Stimulated activated CD4-positive, alpha-beta T cell treated with anti-CD3 and anti-CD28 coated beads, Interleukin-1b, Interleukin-23, amount 100 ng/mL, for 48 hours (primary cell): ENCODE results near the gene PTGDS.

Source experiments
- DNase-seq: peaks from one replicate; pipeline ENCODE4 v3.0.0-alpha.2; 2020

Gene PTGDS

DNA sequence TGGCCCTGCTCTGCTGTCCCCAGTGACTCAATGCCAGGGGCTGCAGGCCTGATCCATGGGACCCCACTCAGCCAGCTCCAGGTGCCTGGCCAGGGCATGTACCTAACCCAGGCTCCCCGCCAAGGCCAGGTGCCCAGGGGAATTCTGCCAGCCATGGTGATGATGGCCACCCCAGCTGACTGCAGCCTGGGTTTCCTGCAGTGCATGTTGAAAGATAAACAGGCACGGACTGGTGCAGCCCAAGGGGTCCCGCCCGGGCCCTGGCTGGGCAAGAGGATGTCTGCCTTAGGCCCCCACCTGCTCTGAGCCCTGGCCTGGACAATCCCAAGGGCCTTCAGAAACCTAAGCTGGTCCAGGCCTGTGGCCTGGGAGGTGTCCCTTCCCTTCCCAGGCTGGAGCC is 49.5 kb downstream of the PTGDS start:
- DNase-seq, result no peak

DNA sequence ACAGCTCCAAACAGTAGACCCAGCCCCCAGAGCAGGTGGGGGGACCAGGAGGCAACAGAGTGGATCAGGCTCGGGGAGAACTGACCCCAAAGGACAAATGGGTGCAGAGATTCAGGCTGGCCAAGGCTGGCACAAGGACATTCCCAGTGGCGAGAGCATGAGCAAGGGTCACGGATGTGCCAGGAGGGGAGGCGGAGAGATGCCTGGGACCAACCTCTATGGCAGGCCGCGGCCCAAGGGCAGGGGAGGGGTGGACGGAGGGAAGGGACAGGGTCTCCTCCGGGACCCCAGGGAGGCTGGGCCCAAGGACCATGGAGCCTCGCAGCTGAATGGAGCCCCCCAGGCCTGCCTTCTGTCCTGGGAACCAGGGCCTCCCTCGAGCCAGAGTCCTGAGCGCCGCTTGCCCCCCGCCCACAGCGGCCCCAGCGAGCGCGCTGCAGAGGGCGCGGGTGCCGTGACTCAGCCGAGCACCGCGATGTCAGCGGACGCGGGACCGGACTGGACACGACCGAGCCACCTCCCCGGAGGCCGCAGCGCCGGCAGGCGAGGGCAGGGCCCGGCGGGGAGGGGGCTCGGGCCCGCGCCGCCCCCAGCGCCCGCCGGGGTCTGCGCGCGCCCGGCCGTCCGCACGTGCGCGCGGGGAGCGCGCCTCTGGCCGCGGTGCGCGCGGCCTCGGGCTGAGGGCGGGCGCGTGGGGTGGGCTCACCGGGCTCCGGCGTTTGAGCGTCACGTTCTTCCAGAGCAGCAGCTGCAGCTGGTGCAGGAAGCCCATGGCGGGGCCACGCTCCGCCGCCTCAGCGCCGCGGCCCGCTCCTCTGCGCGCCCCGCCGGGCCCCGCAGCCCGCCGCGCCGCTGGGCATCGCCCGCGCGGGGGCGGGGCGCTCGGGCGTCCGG is 50.3 kb downstream of the PTGDS start, which contains the start of gene ABCA2:
TSS of gene ABCA2 (minus strand) at position 869 of the 894 bp plus-strand sequence. CDS start at position 772, 97 bp downstream.
- no peak for DNase-seq

DNA sequence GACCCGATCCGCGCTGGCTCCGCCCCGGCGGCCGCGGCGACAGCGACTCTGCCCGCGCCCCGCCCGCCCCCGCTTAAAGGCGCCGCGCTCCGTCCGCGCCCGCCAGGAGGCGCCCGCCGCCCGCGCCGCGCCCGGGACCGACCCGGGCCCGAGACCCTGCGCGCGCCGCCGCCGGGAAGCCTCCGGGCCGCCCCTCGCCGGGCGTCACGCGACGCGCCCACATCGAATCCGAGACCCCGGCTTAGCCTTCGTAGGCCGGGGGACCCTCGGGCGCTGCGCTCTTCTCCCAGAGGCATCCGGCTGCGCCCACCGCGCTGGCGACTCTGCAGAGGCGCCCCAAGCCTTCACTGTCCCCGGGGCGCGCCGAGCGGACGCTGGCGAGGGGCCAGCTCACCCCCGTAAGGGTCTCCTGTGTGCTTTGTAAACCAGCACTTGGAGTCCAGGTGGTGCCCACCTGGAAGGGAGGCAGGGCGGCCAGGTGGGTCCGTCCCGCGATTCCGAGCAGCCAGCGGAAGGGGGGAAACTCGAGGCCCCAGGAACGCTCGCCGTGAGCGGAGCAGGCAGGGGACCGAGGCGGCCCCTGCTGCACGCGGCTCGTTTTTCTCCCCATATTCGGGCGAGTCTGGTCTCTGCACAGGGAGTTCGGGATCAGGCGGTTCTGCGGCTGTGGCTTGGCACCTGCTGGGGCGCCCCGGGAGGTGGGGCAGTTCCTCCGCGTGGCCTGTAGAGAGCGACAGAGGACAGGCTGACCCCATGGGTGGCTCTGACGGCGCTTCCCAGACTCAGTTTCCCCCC is 51.2 kb downstream of the PTGDS start:
- peak; percentile 60 for DNase-seq

DNA sequence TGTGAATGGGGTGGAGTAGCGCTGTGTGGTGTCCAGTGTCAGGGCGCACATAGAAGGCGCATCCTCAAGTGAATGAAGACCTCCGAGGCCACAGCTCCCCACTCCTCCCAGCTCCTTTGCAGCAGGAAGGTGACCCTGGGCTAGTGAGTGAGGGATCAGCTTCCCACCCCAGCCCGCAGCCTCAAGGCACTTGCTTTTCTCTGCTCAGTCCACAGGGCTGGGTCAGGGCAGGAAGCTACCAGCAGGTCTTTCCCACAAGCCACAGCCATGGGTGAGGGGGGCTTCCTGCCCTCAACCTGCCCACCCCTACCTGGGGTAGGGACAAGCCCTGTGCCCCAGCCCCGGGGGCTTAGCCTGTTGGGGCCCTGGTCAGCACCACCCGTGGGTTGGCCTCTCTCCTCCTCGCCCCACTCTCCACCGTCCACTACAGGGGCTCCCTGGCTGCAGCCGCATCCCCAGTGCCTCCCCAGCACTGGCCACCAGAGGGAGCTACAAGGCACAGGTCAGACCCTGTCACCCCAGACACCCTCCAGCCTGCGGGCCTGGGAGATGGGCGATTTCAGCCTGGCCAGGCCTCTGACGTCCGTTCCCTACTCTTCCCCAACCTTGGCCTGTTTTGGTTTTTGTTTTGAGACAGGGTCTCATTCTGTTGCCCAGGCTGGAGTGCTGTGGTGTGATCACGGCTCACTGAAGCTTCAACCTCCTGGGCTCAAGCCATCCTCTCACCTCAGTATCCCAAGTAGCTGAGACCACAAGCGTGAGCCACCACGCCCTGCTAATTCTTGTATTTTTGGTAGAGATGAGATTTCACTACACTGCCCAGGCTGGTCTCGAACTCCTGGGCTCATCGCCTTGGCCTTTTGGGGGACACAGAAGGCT is 52.0 kb downstream of the PTGDS start:
- DNase-seq, result peak; percentile 66

DNA sequence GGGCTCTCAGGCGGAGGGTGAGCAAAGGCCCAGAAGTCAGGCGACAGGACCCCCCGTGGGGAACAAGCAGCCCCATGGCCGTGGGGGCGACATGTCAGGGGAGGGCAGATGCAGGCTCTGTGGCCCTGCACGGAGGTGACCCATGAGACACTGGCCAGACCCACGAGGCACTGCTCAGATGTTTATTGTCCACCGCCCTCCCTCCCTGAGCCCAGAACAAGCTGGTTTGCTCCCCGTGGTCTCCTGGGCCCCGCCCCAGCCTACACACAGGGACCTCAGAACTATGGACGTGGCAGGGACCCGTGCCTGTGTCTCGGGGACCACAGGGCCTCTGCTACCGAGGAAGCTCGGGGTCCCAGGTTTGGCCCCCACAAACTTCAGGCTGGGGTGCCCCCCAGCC is 52.7 kb downstream of the PTGDS start:
- no peak for DNase-seq

DNA sequence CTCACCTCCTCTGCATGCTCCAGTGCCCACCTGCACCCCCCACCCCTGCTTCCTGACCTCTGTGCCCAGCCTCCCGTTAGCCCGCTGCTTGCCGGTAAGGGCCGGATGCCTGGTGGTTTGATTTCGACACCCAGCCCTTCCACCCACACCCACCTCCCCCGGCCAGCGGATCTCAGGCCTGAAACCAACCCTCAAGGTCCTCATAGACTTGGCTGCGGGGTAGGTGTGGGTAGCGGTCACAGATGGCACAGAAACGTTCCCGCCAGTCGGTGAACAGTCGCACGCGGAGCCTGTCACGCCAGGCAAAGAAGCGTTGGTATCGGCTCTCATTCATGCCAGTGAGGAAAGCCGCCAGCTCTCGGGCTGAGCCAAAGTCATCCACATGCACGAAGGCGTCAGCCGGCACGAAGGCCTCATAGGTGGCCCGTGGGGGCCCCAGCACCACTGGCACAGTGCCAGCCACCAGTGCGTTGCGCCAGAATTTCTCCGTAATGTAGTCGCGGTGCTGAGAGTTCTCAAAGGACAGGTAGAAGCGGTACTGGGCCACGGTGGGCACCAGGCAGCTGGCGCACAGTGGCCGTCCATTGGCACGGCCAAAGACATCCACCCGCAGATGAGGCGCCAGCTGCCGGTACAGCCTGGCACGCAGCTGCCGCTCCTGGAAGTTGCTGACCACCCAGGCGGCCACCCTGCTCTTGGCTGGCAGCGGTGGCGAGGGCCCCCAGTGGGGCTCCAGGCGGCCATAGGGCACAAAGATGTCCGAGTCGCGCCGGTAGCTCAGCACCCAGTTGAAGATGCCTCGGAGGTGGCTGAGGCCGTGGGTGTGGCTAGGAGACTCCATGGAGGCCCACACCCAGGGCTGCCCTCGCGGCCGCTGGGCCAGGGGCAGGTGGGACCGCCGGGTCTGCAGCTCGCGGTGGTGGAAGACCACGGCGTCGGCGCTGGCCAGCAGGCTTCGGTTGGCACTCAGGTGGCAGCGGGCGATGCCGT is 53.5 kb downstream of the PTGDS start:
- peak; percentile 44 for DNase-seq
